AG09309 (cell line): ENCODE results near the gene PXDC1.

Experiments used
- DNase-seq: peaks from one replicate; pipeline ENCODE4 v3.0.0-alpha.2; 2010; ENCODE audit warnings: low read depth
- H3K4me3 ChIP-seq: 2 replicates; pipeline ENCODE4 v1.5.1; 2011; ENCODE audit warnings: mild to moderate bottlenecking, low read depth, low read length, moderate library complexity; ENCODE audit not compliant: control insufficient read depth
- TF ChIP-seq, protein P1 (sequence below): IDR thresholded peaks from 2 replicates; pipeline ENCODE4 v1.5.1; 2011; ENCODE audit warnings: mild to moderate bottlenecking, low read depth, low read length, inconsistent platforms; ENCODE audit not compliant: insufficient read depth, control insufficient read depth; ENCODE audit errors: missing control alignments

Gene PXDC1

GRCh38 chr6:3749977-3750316 is 1.6 kb downstream of the PXDC1 start:
- no peak for DNase-seq
- peak overlapping the region; percentile 90 for H3K4me3 ChIP-seq
- TF ChIP-seq, protein P1, sequence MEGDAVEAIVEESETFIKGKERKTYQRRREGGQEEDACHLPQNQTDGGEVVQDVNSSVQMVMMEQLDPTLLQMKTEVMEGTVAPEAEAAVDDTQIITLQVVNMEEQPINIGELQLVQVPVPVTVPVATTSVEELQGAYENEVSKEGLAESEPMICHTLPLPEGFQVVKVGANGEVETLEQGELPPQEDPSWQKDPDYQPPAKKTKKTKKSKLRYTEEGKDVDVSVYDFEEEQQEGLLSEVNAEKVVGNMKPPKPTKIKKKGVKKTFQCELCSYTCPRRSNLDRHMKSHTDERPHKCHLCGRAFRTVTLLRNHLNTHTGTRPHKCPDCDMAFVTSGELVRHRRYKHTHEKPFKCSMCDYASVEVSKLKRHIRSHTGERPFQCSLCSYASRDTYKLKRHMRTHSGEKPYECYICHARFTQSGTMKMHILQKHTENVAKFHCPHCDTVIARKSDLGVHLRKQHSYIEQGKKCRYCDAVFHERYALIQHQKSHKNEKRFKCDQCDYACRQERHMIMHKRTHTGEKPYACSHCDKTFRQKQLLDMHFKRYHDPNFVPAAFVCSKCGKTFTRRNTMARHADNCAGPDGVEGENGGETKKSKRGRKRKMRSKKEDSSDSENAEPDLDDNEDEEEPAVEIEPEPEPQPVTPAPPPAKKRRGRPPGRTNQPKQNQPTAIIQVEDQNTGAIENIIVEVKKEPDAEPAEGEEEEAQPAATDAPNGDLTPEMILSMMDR, result no peak

- H3K4me3 ChIP-seq, result peak overlapping the region; percentile 90
- TF ChIP-seq, protein P1, result no peak
- no peak for DNase-seq
These were observed 2.3 kb downstream of the PXDC1 start for GRCh38 chr6:3749067-3749841.

DNA sequence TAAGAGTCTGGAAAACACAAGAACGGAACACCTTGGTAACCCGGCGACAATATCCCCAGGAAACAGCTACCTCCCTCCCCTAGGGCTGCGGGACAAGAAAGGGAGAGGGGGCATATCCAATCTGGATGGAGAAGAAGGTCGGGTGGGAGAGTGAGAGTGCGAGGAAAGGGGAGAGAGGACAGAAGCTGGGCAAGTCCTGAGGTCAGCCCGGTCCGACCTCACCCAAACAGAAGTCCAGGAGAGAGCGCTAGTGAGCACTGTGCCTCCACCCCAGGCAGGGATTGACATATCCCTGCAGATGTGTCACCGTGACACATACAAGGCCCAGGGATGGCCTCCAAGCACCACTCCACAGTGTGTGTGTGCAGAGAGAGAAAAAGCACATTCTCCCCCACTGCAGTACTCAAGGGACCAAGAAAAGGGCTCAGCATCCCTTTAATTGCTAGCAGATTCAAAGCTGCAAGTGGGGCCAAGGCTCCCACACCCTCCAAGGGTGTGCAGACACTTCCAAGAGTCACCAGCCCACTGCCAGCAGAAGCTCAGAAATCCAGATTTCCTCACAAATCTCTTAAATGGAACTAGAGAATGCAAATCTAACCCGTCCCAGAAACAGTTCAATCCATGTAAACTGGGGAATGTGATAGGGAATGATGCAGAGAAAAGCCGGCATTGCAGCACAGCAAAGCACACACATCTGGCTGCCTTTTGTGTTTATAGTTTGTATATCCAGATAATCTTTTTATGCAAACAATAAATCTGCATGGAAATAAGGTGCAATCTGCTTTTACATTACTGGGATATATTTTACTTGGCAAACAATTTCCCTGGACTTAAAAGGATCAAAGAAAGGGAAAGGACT is 3.1 kb downstream of the PXDC1 start:
- TF ChIP-seq, protein P1, result peak; percentile 90
- DNase-seq, result peak; percentile 60
- H3K4me3 ChIP-seq, result peak overlapping the region; percentile 90

- TF ChIP-seq, protein P1, result no peak
- no peak for DNase-seq
- H3K4me3 ChIP-seq, result no peak overlapping the region; the same call in 1 of the 2 replicates
These were observed 4.3 kb downstream of the PXDC1 start for GRCh38 chr6:3747100-3747737.

DNA sequence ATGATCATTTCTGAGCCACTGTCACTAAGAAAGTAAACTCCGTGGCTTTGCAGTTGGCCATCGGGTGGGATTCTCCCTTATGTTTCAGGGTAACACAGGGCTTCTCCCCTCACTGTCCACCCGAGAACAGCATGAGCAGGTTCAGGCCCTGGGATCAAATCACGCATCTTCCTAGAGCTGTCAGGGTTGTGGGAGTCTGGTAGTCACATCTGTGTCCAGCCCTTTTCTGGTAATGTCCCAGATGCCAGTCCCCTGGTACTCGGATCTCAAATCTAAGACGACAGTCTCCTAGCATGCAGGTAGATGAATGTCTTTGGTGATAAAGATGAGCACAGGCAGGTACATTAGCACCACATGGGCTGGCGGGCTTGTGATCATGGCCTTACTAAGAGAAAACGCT is 4.8 kb downstream of the PXDC1 start:
- H3K4me3 ChIP-seq, result no peak overlapping the region
- TF ChIP-seq, protein P1, result no peak
- no peak for DNase-seq

DNA sequence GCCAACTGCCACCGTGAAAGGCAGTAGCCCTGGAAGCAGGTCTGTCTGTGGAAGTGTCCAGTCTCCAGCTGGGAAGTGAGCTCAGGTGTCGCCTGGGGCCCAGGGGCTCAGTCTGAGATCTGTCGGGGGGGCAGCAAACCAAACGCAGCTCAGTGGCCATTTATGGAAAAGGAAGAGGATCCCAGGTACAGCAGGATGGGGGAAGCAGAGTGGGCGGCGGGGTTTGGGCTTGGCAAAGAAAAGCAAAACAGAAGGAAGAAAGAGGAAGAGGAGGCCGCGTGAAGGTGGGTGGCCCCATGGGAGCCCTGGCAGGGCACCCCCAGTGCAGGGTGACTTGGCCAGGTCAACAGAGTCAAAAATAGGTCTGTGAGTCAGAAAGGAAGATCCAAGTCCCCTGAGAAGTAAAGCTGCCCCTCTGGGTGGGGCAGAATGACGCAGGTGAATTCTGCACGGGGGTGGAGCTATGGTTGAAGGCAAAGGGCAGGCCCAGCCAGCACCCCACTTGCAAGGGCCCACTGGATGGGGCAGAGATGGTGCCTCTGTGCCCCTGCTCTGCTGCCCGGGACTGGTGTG is 5.3 kb downstream of the PXDC1 start:
- no peak overlapping the region for H3K4me3 ChIP-seq
- TF ChIP-seq, protein P1, result no peak
- DNase-seq, result no peak
